CD4-positive, alpha-beta T cell treated with Interleukin-4 for 1 hour (primary cell): ENCODE measurements around the gene NUDT1.
A peak's percentile ranks its signal among the peaks of the same experiment; 100 is the strongest.

ENCODE experiments used
- DNase-seq, 2 donors: peaks; one replicate each; pipeline ENCODE4 v3.0.0-alpha.2; 2020 to 2022

The NUDT1 gene

GRCh38 chr7:2205036-2205780 is 36.8 kb upstream of the NUDT1 start:
- no peak for DNase-seq

- DNase-seq = no peak
Measured at GRCh38 chr7:2208712-2209111, 33.3 kb upstream of the NUDT1 start.

GRCh38 chr7:2209146-2209960 is 32.7 kb upstream of the NUDT1 start:
- DNase-seq = peak; percentile 47 to 50

GRCh38 chr7:2209961-2210323 is 32.1 kb upstream of the NUDT1 start:
- DNase-seq = no peak

GRCh38 chr7:2210551-2211258 is 31.3 kb upstream of the NUDT1 start:
- no peak for DNase-seq

- no peak for DNase-seq
Measured at GRCh38 chr7:2211259-2211880, 30.7 kb upstream of the NUDT1 start.

- no peak for DNase-seq
Measured at GRCh38 chr7:2211926-2212325, 30.1 kb upstream of the NUDT1 start.

- DNase-seq = no peak
Measured at GRCh38 chr7:2212906-2213305, 29.1 kb upstream of the NUDT1 start.

GRCh38 chr7:2213551-2214215 is 28.3 kb upstream of the NUDT1 start:
- DNase-seq = no peak

GRCh38 chr7:2214636-2215035 is 27.4 kb upstream of the NUDT1 start:
- peak in 1 of 2 donors; percentile 7 for DNase-seq

- no peak for DNase-seq
Measured at GRCh38 chr7:2215851-2216250, 26.2 kb upstream of the NUDT1 start.

- no peak for DNase-seq
Measured at GRCh38 chr7:2217206-2217605, 24.8 kb upstream of the NUDT1 start.

- DNase-seq = no peak
Measured at GRCh38 chr7:2217716-2218443, 24.1 kb upstream of the NUDT1 start.

- DNase-seq = no peak
Measured at GRCh38 chr7:2218444-2218785, 23.6 kb upstream of the NUDT1 start.

GRCh38 chr7:2219136-2219535 is 22.9 kb upstream of the NUDT1 start:
- DNase-seq = no peak

GRCh38 chr7:2219606-2220005 is 22.4 kb upstream of the NUDT1 start:
- DNase-seq = no peak

GRCh38 chr7:2220030-2220429 is 22.0 kb upstream of the NUDT1 start:
- no peak for DNase-seq

GRCh38 chr7:2220506-2220905 is 21.5 kb upstream of the NUDT1 start:
- DNase-seq = no peak

- DNase-seq = no peak
Measured at GRCh38 chr7:2220954-2221353, 21.1 kb upstream of the NUDT1 start.

GRCh38 chr7:2222516-2222915 is 19.5 kb upstream of the NUDT1 start:
- DNase-seq = no peak

- no peak for DNase-seq
Measured at GRCh38 chr7:2223321-2223720, 18.7 kb upstream of the NUDT1 start.

- DNase-seq = no peak
Measured at GRCh38 chr7:2224491-2224928, 17.5 kb upstream of the NUDT1 start.
